GM12878 (cell line): ENCODE measurements around the gene SMCO4. TPM values are rescaled to one million over a fixed set of nuclear protein-coding genes. Genes with fewer than 3 reads are reported as not detected.

ENCODE experiments used
- ATAC-seq: fragments of 200-7000 bp; cut with Tn5 transposase; 3 replicates; pipeline ENCODE4 v1.9.1; 2020; ENCODE audit warnings: mild to moderate bottlenecking, moderate library complexity
- BruUV-seq: library from RNA; stranded (reverse); fragments of 400-500 nt; replicated peaks from 2 replicates; lab custom pipeline; 2021; lab: Mats Ljungman, UMichigan
- CTCF ChIA-PET: fragments of 300-600 bp; sonication (Branson Sonifier 250); formaldehyde crosslinking; extraction: SDS; loops from one replicate; lab custom pipeline; 2021; ENCODE audit warnings: inconsistent platforms; lab: Yijun Ruan, JAX
- POLR2A ChIA-PET: fragments of 350-600 bp; formaldehyde crosslinking; extraction: SDS; loops from one replicate; lab custom pipeline; 2021; ENCODE audit warnings: inconsistent platforms; lab: Charles Lee
- RAD21 ChIA-PET: fragments of 300-600 bp; sonication (Branson Sonifier 250); formaldehyde crosslinking; loops from one replicate; lab custom pipeline; 2023; ENCODE audit warnings: antibody characterized with exemption; ENCODE audit not compliant: unreplicated experiment; lab: Charles Lee
- SMC1A ChIA-PET: fragments of 300-600 bp; sonication (Branson Sonifier 250); formaldehyde crosslinking; loops from one replicate; lab custom pipeline; 2023; ENCODE audit not compliant: unreplicated experiment, uncharacterized antibody; lab: Charles Lee
- DNase-seq: peaks from one replicate; pipeline ENCODE4 v3.0.0-alpha.2; 2011; ENCODE audit warnings: low read depth, low spot score
- FAIRE-seq: peaks from 3 replicates; lab custom pipeline; 2011; peaks lifted over from hg19 to GRCh38; lab: Jason Lieb, UNC
- H2AFZ ChIP-seq: 2 replicates; pipeline ENCODE4 v1.6.0; 2011; ENCODE audit warnings: low read depth, low read length, control low read depth; ENCODE audit not compliant: control insufficient read depth
- H3K27ac ChIP-seq: 2 replicates; pipeline ENCODE4 v1.5.1; 2011; ENCODE audit warnings: control low read depth; ENCODE audit not compliant: control insufficient read depth, insufficient read depth
- H3K27me3 ChIP-seq, 2 experiments: replicated peaks in 1 of 2; 2 replicates each; pipeline versions ENCODE4 v1.6.0 to v1.6.1; 2011; ENCODE audit warnings: low read length in 1 of 2; ENCODE audit not compliant: control insufficient read depth in 2 of 2, insufficient read depth in 2 of 2
- H3K36me3 ChIP-seq, 2 experiments: 2 replicates each; pipeline ENCODE4 v1.5.1; 2011; ENCODE audit warnings: low read length in 1 of 2; ENCODE audit not compliant: control insufficient read depth in 2 of 2, insufficient read depth in 2 of 2
- H3K4me1 ChIP-seq: 2 replicates; pipeline ENCODE4 v1.6.1; 2011; ENCODE audit warnings: mild to moderate bottlenecking, low read length, moderate library complexity, mixed read lengths; ENCODE audit not compliant: control insufficient read depth, insufficient read depth
- H3K4me2 ChIP-seq: 2 replicates; pipeline ENCODE4 v1.6.0; 2011; ENCODE audit warnings: control low read depth; ENCODE audit not compliant: control insufficient read depth, insufficient read depth
- H3K4me3 ChIP-seq: fragments of 200-600 bp; sonication (generic); 2 replicates; pipeline ENCODE4 v1.5.1; 2016
- H3K79me2 ChIP-seq: 2 replicates; pipeline ENCODE4 v1.6.0; 2011; ENCODE audit warnings: low read length; ENCODE audit not compliant: control insufficient read depth, insufficient read depth
- H3K9ac ChIP-seq: 2 replicates; pipeline ENCODE4 v1.8.0; 2011; ENCODE audit warnings: low read length, control low read depth, mixed read lengths; ENCODE audit not compliant: control insufficient read depth, insufficient read depth
- H3K9me3 ChIP-seq: replicated peaks from 3 replicates; pipeline ENCODE4 v1.5.1; 2011; ENCODE audit warnings: mild to moderate bottlenecking, low read length; ENCODE audit not compliant: control insufficient read depth, insufficient read depth
- H4K20me1 ChIP-seq: 2 replicates; pipeline ENCODE4 v1.6.0; 2011; ENCODE audit not compliant: control insufficient read depth, insufficient read depth
- ASH2L ChIP-seq: fragments of 300-600, 200-600 bp; sonication (generic); IDR thresholded peaks from 2 replicates; pipeline ENCODE4 v1.6.1; 2017; ENCODE audit warnings: low read depth, mild to moderate bottlenecking, borderline replicate concordance
- CHD1 ChIP-seq: IDR thresholded peaks from 2 replicates; pipeline ENCODE4 v1.6.1; 2012; ENCODE audit warnings: low read depth, low read length, improper control_type of control experiment
- EED ChIP-seq: sonication (generic); IDR thresholded peaks from 2 replicates; pipeline ENCODE4 v1.6.1; 2016; ENCODE audit warnings: antibody characterized with exemption, low read depth
- ETV6 ChIP-seq, 2 experiments: fragments of 450-650 bp in 1 of 2; IDR thresholded peaks in 1 of 2; conservative IDR thresholded peaks in 1 of 2; 2 replicates each; pipeline ENCODE4 v1.6.1; 2014; ENCODE audit warnings: antibody characterized with exemption in 1 of 2, borderline replicate concordance in 1 of 2, low read depth in 1 of 2, mild to moderate bottlenecking in 1 of 2, moderate library complexity in 1 of 2
- FOS ChIP-seq: IDR thresholded peaks from 3 replicates; pipeline ENCODE4 v1.6.1; 2011; ENCODE audit warnings: borderline replicate concordance; ENCODE audit not compliant: insufficient read length; ENCODE audit errors: extremely low read depth
- FOXK2 ChIP-seq: fragments of 450-650 bp; IDR thresholded peaks from 2 replicates; pipeline ENCODE4 v1.6.1; 2017; ENCODE audit warnings: mild to moderate bottlenecking, moderate library complexity
- GABPA ChIP-seq: IDR thresholded peaks from 2 replicates; pipeline ENCODE4 v1.6.1; 2014; ENCODE audit warnings: antibody characterized with exemption, low read depth, mild to moderate bottlenecking, inconsistent platforms
- HDAC2 ChIP-seq: fragments of 200-600 bp; sonication (generic); IDR thresholded peaks from 2 replicates; pipeline ENCODE4 v1.6.1; 2017
- IKZF1 ChIP-seq: fragments of 450-650 bp; conservative IDR thresholded peaks from 2 replicates; pipeline ENCODE4 v1.6.1; 2017; ENCODE audit warnings: antibody characterized with exemption, mild to moderate bottlenecking
- IKZF2 ChIP-seq, 2 experiments: fragments of 450-650 bp; IDR thresholded peaks; 2 replicates each; pipeline ENCODE4 v1.6.1; 2017; ENCODE audit warnings: mild to moderate bottlenecking in 2 of 2, moderate library complexity in 2 of 2
- IRF4 ChIP-seq: IDR thresholded peaks from 2 replicates; pipeline ENCODE4 v1.6.1; 2011; ENCODE audit warnings: low read depth, low read length
- MTA3 ChIP-seq: IDR thresholded peaks from 2 replicates; pipeline ENCODE4 v1.6.1; 2012; ENCODE audit warnings: low read length, inconsistent platforms, borderline replicate concordance
- NFIC ChIP-seq: IDR thresholded peaks from 2 replicates; pipeline ENCODE4 v1.6.1; 2012; ENCODE audit warnings: low read depth, mild to moderate bottlenecking, inconsistent platforms, low read length, moderate library complexity
- NFYB ChIP-seq: IDR thresholded peaks from 2 replicates; pipeline ENCODE4 v1.6.1; 2011; ENCODE audit warnings: low read depth, mild to moderate bottlenecking, low read length, improper control_type of control experiment, moderate library complexity; ENCODE audit not compliant: insufficient read depth
- PKNOX1 ChIP-seq: fragments of 450-650 bp; IDR thresholded peaks from 2 replicates; pipeline ENCODE4 v1.6.1; 2016; ENCODE audit warnings: mild to moderate bottlenecking
- POLR2A ChIP-seq: IDR thresholded peaks from 2 replicates; pipeline ENCODE4 v1.6.1; 2011; ENCODE audit warnings: low read depth, mild to moderate bottlenecking, low read length
- RAD21 ChIP-seq: IDR thresholded peaks from 2 replicates; pipeline ENCODE4 v1.6.1; 2011; ENCODE audit warnings: mild to moderate bottlenecking, low read depth, low read length, moderate library complexity; ENCODE audit not compliant: insufficient read depth
- RAD51 ChIP-seq: fragments of 450-650 bp; IDR thresholded peaks from 2 replicates; pipeline ENCODE4 v1.6.1; 2016; ENCODE audit warnings: moderate library complexity, mild to moderate bottlenecking, inconsistent platforms
- RFX5 ChIP-seq: IDR thresholded peaks from 2 replicates; pipeline ENCODE4 v1.6.1; 2011; ENCODE audit warnings: low read depth, low read length, improper control_type of control experiment
- SIN3A ChIP-seq: IDR thresholded peaks from 2 replicates; pipeline ENCODE4 v1.6.1; 2012; ENCODE audit warnings: low read depth, low read length, improper control_type of control experiment
- SP1 ChIP-seq: IDR thresholded peaks from one replicate; pipeline ENCODE4 v1.6.1; 2011; ENCODE audit warnings: low read depth, low read length
- TCF12 ChIP-seq: IDR thresholded peaks from 2 replicates; pipeline ENCODE4 v1.6.1; 2011; ENCODE audit warnings: low read depth, mild to moderate bottlenecking, low read length
- ZNF217 ChIP-seq: fragments of 450-650 bp; IDR thresholded peaks from 2 replicates; pipeline ENCODE4 v1.6.1; 2017; ENCODE audit warnings: antibody characterized with exemption, mild to moderate bottlenecking
- WGBS: methylation state at CpG from one replicate; pipeline ENCODE4 v1.1.6; 2016; ENCODE audit warnings: low lambda C conversion rate; ENCODE audit not compliant: insufficient replicate concordance, insufficient coverage; ENCODE audit errors: missing lambda C conversion rate; 5-methylcytosine and 5-hydroxymethylcytosine counted together
- in situ Hi-C: fragments of 300-500 bp; cut with MboI; formaldehyde crosslinking; loops from 9 replicates; pipeline ENCODE4 v1.14.3; 2018; ENCODE audit warnings: mixed read lengths
- intact Hi-C: fragments of 100-400 bp; cut with micrococcal nuclease; formaldehyde crosslinking; loops from one replicate; pipeline ENCODE4 v1.14.2; 2022; ENCODE audit not compliant: unreplicated experiment
- polyA plus RNA-seq, 11 experiments: library from polyadenylated mRNA; depleted of rRNA in 4 of 11; unstranded in 6 of 11; stranded (reverse) in 5 of 11; fragments of >200 nt; fragmentation: Nextera tagmentation in 4 of 11; fragmentation: Illumina TruSeq in 1 of 11; extraction: Ambion mirVana in 4 of 11; extraction: Trizol in 1 of 11; gene quantifications; 1 replicate in 1 of 11; 2 replicates in 10 of 11; pipeline versions ENCODE4 v1.2.1 to v1.2.3, GENCODE V29; 2011 to 2016; ENCODE audit warnings: inconsistent platforms in 2 of 11, missing spikeins in 2 of 11, low read depth in 1 of 11
- total RNA-seq, 4 experiments: library from RNA; depleted of rRNA in 3 of 4; stranded (reverse); fragments of >200 nt in 3 of 4; fragmentation: Illumina TruSeq in 1 of 4; extraction: Trizol in 1 of 4; gene quantifications; 2 replicates each; pipeline versions ENCODE4 v1.2.1 to v1.2.3, GENCODE V29; 2013 to 2021
- TF ChIP-seq, protein P1 (sequence below): fragments of 450-650 bp; IDR thresholded peaks from 2 replicates; pipeline ENCODE4 v1.6.1; 2017; ENCODE audit warnings: borderline replicate concordance

Gene SMCO4
- total and polyA plus RNA-seq, 10 of the 15 experiments (the other 5 are each of a cell fraction or from before 2014, with no cell fraction given), result 3.6 to 59.9 (median 27.9) TPM

DNA sequence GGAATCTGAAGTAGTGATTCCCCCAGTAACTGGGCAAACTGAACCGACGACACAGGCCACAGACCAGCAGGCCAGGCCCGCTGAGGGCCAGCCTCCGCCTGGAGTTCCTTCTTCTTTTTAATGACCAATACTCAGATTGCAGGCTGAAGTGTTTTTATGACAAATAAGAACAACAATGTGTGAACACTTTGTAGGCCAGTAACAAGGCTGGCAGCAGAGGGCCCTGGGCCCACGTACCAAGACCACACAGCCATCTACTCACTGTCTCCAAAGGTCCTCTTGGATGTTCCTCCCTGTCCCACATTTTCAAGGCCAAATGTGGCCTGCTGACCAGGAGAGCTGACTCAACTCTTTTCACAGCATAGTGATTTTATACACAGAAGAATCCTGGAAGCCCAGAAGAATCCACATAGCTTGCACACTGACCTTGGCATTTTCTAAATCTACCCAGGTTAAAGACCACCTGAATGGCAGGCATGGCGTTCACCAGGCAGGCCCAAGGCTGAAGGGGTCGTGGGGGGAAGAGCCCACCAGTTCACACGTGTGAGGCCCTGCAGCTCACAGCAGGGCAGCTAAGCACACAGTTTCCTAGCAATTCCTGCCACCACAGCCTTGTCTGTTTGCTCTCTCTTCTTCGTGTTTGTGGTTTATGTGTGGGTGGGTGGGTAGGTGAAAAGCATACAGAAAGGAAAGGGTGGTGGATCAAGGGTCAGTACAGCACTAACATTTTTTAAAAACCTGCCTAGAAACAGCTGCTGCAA, 13.3 kb downstream of the SMCO4 start:
- POLR2A ChIA-PET, result interaction anchor here (1.4 to 12.8 kb wide), 3 partner anchors 7 to 22 kb away, joined by 3 to 191 read pairs (median 95); partner anchors contain the start of gene SMCO4
- TF ChIP-seq NFYB (no peak), FOXK2 (no peak), EED (peak; percentile 34; the same call in 1 of the 2 replicates), SIN3A (no peak), MTA3 (no peak), RAD51 (no peak), ASH2L (no peak), TCF12 (peak; percentile 31; the same call in 1 of the 2 replicates), GABPA (no peak), RFX5 (peak; percentile 82), HDAC2 (no peak), NFIC (no peak), IKZF2 (IDR thresholded peaks at IDR 0.05) (peak; percentile 71 to 82; a peak in 3 of 4 replicates), PKNOX1 (no peak), IRF4 (no peak), ETV6 (conservative IDR thresholded peaks at IDR 0.05 in 1 of 2, IDR thresholded peaks at IDR 0.05 in 1 of 2; ENCODE audit: borderline replicate concordance in 1 of 2, low read depth in 1 of 2) (no peak), FOS (no peak), POLR2A (peak; percentile 35; the same call in 1 of the 2 replicates), CHD1 (no peak), ZNF217 (no peak), SP1 (peak; percentile 11), IKZF1 (peak; percentile 84), RAD21 (no peak)
- TF ChIP-seq, protein P1, sequence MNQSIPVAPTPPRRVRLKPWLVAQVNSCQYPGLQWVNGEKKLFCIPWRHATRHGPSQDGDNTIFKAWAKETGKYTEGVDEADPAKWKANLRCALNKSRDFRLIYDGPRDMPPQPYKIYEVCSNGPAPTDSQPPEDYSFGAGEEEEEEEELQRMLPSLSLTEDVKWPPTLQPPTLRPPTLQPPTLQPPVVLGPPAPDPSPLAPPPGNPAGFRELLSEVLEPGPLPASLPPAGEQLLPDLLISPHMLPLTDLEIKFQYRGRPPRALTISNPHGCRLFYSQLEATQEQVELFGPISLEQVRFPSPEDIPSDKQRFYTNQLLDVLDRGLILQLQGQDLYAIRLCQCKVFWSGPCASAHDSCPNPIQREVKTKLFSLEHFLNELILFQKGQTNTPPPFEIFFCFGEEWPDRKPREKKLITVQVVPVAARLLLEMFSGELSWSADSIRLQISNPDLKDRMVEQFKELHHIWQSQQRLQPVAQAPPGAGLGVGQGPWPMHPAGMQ, result no peak

More for the DNA sequence above, 13.3 kb downstream of the SMCO4 start:
- ATAC-seq (peak; percentile 10), DNase-seq (no peak), FAIRE-seq (no peak)
- ChIA-PET RAD21 (interaction anchor here (2.9 to 15.4 kb wide), 3 partner anchors 3 to 17 kb away, joined by 13 to 299 read pairs (median 299); partner anchors contain the start of gene SMCO4), SMC1A (interaction anchor here (1.0 to 20.1 kb wide), 5 partner anchors 6 to 159 kb away, joined by 3 to 275 read pairs (median 95); partner anchors contain the start of gene SMCO4), CTCF (interaction anchor here (1.2 to 4.5 kb wide), 4 partner anchors 9 to 294 kb away, joined by 4 to 40 read pairs (median 8); partner anchors contain the start of gene SMCO4)
- H3K36me3 ChIP-seq, result no peaks in the 10 kb centered on the region; a peak in 1 of 4 replicates
- WGBS, result 54% methylated on average over 9 of the region's 9 CpGs
- H3K9ac ChIP-seq, result peak overlapping the region; percentile 13; the same call in 1 of the 2 replicates
- no peaks in the 10 kb centered on the region for H3K27me3 ChIP-seq
- H3K4me1 ChIP-seq, result peaks cover 64% of the 10 kb centered on the region
- H3K4me2 ChIP-seq, result peak overlapping the region; percentile 78
- H3K9me3 ChIP-seq, result no peaks in the 10 kb centered on the region
- no peaks in the 10 kb centered on the region for H4K20me1 ChIP-seq
- in situ Hi-C loops, result no loop called here
- no TSS peak for BruUV-seq
- intact Hi-C loops, result loop anchor here (2.0 to 10.0 kb wide), 3 partner anchors 17 to 1725 kb away; no protein-coding TSS in a partner anchor
- H3K4me3 ChIP-seq, result 0 out of 2 replicates have a peak overlapping the region, but pooled peaks have one; percentile 34
- H3K79me2 ChIP-seq, result peaks cover 83% of the 10 kb centered on the region
- H2AFZ ChIP-seq, result no peak overlapping the region
- peak overlapping the region; percentile 59 for H3K27ac ChIP-seq
